Measurements from ENCODE around the gene BACE2.

Gene BACE2

GRCh38 chr21:41139951-41140350 lies 28.0 kb upstream of the BACE2 start:
- Mint-ChIP-seq H3K27me3 (peaks cover 7% of the 10 kb centered on the region), H3K27ac (no peak overlapping the region), H3K9me3 (no peaks in the 10 kb centered on the region), H3K4me3 (no peak overlapping the region), H3K36me3 (ENCODE audit: low read depth) (no peaks in the 10 kb centered on the region), H3K4me1 (no peaks in the 10 kb centered on the region)
- no peak for ATAC-seq
- DNase-seq, result no peak

DNA sequence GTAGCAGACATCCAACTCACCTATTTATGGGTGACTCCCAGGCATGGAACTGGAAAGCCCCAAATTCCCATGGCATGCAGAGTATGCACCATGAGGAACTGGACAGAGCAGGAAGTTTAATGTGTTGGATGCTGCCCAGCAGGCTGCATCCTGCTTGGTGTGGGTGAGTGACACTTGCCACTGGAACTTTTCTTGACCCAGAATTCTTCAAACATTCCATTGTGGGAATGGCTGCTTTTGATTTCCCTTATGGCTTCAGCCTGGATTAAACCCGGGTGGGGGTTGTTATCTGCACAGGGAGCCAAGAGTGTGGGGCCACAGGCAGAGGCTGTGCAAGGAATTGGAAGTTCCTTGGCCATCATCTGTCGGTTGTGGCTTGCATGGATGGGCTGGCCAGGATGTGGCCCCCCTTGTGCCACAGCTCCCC lies 26.9 kb upstream of the BACE2 start:
- Mint-ChIP-seq H3K9me3 (no peaks in the 10 kb centered on the region), H3K4me1 (no peaks in the 10 kb centered on the region), H3K27ac (no peak overlapping the region), H3K27me3 (peaks cover 2% of the 10 kb centered on the region), H3K4me3 (no peak overlapping the region), H3K36me3 (ENCODE audit: low read depth) (no peaks in the 10 kb centered on the region)
- no peak for DNase-seq
- no peak for ATAC-seq

DNA sequence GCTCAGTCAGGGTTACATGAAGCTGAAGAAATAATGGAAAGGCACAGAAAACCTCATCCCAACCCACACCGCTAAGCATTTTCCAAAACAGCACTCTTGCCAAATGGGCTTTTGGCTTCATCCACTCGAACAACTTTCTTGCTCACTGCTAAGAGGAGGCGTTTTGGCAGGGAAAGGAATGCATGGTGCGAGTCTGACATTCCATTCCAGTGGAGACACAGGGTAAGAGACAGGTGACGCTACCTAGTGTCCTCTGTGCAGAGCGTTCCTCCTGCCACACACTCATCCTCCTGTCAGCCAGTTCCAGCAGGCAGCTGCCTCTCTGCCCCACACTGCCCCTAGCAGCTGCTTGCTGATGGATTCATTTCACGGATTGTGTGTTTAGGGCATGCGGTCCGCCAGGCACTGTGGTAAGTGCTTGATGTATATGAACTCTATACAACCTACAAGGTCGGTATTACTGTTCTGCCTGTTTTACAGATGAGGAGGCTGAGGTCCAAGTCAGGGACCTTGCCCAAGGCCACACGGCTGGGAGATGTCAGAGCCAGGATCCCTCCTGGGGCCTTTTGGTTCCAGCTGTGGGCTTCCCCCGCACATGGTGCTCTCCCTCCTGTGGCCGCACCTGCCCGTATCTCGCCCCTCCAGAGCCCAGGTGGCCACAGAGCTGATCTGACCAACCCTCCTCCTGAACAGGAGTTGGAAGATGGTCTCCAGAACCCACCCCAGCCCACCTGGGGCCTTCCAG lies 25.7 kb upstream of the BACE2 start:
- H3K36me3 Mint-ChIP-seq (ENCODE audit: low read depth), result no peaks in the 10 kb centered on the region
- H3K4me3 Mint-ChIP-seq, result no peak overlapping the region
- no peak for DNase-seq
- H3K4me1 Mint-ChIP-seq, result no peaks in the 10 kb centered on the region
- no peak for ATAC-seq
- H3K9me3 Mint-ChIP-seq, result no peaks in the 10 kb centered on the region
- H3K27ac Mint-ChIP-seq, result no peak overlapping the region
- peaks cover 5% of the 10 kb centered on the region for H3K27me3 Mint-ChIP-seq

DNA sequence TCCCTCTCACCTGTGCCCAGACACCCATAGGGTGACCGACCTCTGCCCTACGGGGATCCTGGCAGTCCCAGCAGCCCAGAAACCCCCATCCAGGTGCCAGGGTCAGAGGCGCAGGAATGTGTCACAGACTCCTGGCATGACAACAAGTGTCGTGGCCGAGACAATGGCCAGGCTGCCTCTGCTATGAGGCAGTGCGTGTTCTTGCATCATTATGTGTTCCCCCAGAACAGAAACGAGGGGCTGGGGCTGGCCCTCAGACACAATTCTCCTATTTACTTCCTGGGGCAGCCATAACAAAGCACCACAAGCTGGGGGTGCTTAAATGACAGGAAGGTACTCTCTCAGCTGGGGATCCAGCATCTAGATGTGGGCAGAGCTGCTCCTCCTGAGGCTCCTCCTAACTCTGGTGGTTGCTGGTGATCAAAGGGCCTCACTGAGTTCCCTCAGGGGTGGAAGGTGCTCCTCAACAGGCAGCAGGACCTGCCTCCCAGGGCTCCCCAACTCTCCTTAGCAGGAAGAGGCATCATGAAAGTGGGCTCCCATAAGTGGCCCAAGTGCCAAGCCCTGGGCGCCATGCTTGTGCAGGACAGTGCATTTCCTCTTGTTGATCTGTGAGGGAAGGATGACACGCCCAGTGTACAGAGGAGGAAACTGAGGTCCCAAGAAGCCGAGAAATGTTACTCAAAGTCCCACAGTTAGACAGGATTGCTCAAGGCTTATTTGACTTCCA lies 24.2 kb upstream of the BACE2 start:
- no peak overlapping the region for H3K4me3 Mint-ChIP-seq
- peaks cover 5% of the 10 kb centered on the region for H3K27me3 Mint-ChIP-seq
- H3K27ac Mint-ChIP-seq, result no peak overlapping the region
- H3K36me3 Mint-ChIP-seq (ENCODE audit: low read depth), result no peaks in the 10 kb centered on the region
- ATAC-seq (no peak), DNase-seq (no peak)
- no peaks in the 10 kb centered on the region for H3K4me1 Mint-ChIP-seq
- H3K9me3 Mint-ChIP-seq, result no peaks in the 10 kb centered on the region

- Mint-ChIP-seq H3K4me1 (no peaks in the 10 kb centered on the region), H3K27me3 (peaks cover 3% of the 10 kb centered on the region), H3K9me3 (no peaks in the 10 kb centered on the region), H3K36me3 (ENCODE audit: low read depth) (no peaks in the 10 kb centered on the region), H3K4me3 (no peak overlapping the region), H3K27ac (no peak overlapping the region)
- DNase-seq, result no peak
- ATAC-seq, result no peak
These were observed 20.6 kb upstream of the BACE2 start for GRCh38 chr21:41147096-41147978.

- Mint-ChIP-seq H3K4me3 (no peak overlapping the region), H3K9me3 (no peaks in the 10 kb centered on the region)
- ATAC-seq, result no peak
These were observed 20.0 kb upstream of the BACE2 start for GRCh38 chr21:41147979-41148355.

GRCh38 chr21:41148798-41149197 lies 19.2 kb upstream of the BACE2 start:
- peaks cover 6% of the 10 kb centered on the region for H3K27me3 Mint-ChIP-seq
- H3K36me3 Mint-ChIP-seq (ENCODE audit: low read depth), result no peaks in the 10 kb centered on the region
- ATAC-seq (no peak), DNase-seq (no peak)
- H3K9me3 Mint-ChIP-seq, result no peaks in the 10 kb centered on the region
- H3K4me3 Mint-ChIP-seq, result no peak overlapping the region
- no peak overlapping the region for H3K27ac Mint-ChIP-seq
- H3K4me1 Mint-ChIP-seq, result no peaks in the 10 kb centered on the region

More at GRCh38 chr21:41147979-41148355, 20.0 kb upstream of the BACE2 start:
- no peak overlapping the region for H3K27ac Mint-ChIP-seq
- no peak for DNase-seq
- H3K4me1 Mint-ChIP-seq, result no peaks in the 10 kb centered on the region
- H3K36me3 Mint-ChIP-seq (ENCODE audit: low read depth), result no peaks in the 10 kb centered on the region
- peaks cover 3% of the 10 kb centered on the region for H3K27me3 Mint-ChIP-seq

GRCh38 chr21:41149199-41149598 lies 18.8 kb upstream of the BACE2 start:
- no peak for DNase-seq
- Mint-ChIP-seq H3K27me3 (peaks cover 9% of the 10 kb centered on the region), H3K9me3 (no peaks in the 10 kb centered on the region), H3K36me3 (ENCODE audit: low read depth) (no peaks in the 10 kb centered on the region), H3K4me3 (no peak overlapping the region), H3K4me1 (no peaks in the 10 kb centered on the region), H3K27ac (no peak overlapping the region)
- no peak for ATAC-seq

DNA sequence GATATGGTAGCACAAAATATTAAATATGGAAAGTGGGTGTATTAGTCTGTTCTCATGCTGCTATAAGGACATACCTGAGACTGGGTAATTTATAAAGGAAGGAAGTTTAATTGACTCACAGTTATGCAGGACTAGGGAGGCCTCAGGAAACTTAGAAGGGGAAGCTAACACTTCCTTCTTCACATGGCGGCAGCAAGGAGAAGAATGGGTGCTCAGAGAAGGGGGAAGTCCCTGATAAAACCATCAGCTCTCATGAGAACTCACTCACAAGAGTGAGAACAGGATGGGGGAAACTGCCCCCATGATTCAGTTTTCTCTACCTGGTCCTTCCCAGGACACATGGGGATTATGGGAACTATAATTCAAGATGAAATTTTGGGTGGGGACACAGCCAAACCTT lies 15.8 kb upstream of the BACE2 start:
- no peak for ATAC-seq
- H3K9me3 Mint-ChIP-seq, result no peaks in the 10 kb centered on the region
- H3K36me3 Mint-ChIP-seq (ENCODE audit: low read depth), result no peaks in the 10 kb centered on the region
- H3K27ac Mint-ChIP-seq, result no peak overlapping the region
- no peaks in the 10 kb centered on the region for H3K4me1 Mint-ChIP-seq
- DNase-seq, result no peak
- no peak overlapping the region for H3K4me3 Mint-ChIP-seq
- H3K27me3 Mint-ChIP-seq, result peaks cover 15% of the 10 kb centered on the region

- ATAC-seq, result no peak
- Mint-ChIP-seq H3K27me3 (peaks cover 15% of the 10 kb centered on the region), H3K4me3 (no peak overlapping the region), H3K36me3 (ENCODE audit: low read depth) (no peaks in the 10 kb centered on the region), H3K27ac (no peak overlapping the region), H3K4me1 (no peaks in the 10 kb centered on the region), H3K9me3 (peaks cover 4% of the 10 kb centered on the region)
- no peak for DNase-seq
These were observed 14.5 kb upstream of the BACE2 start for GRCh38 chr21:41153443-41153842.

DNA sequence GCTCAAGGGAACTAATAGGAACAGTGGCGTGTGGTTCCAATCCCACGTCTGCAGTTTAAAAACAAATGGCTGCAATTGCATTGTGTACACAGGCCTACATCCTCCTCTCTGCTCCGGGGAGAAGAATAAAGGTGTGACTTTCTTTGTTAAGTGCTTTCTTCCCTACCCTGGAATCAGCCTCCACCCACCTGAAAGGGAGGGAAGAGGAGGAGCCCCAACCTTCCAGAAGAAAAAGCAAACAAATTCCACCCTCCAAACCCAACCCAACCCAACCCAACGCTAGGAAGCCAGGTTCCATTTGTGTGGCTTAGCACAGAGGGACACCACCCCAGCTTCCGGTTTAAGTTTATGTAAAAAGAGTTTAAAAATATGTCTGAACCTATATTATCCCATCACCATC lies 11.8 kb upstream of the BACE2 start:
- H3K4me1 Mint-ChIP-seq, result no peaks in the 10 kb centered on the region
- H3K27me3 Mint-ChIP-seq, result peaks cover 17% of the 10 kb centered on the region
- H3K9me3 Mint-ChIP-seq, result peaks cover 7% of the 10 kb centered on the region
- ATAC-seq, result no peak
- H3K27ac Mint-ChIP-seq, result no peak overlapping the region
- no peaks in the 10 kb centered on the region for H3K36me3 Mint-ChIP-seq (ENCODE audit: low read depth)
- no peak overlapping the region for H3K4me3 Mint-ChIP-seq
- DNase-seq, result no peak

- DNase-seq (no peak), ATAC-seq (no peak)
- Mint-ChIP-seq H3K27ac (no peak overlapping the region), H3K4me3 (no peak overlapping the region), H3K9me3 (peaks cover 7% of the 10 kb centered on the region), H3K27me3 (peaks cover 17% of the 10 kb centered on the region), H3K4me1 (no peaks in the 10 kb centered on the region), H3K36me3 (ENCODE audit: low read depth) (no peaks in the 10 kb centered on the region)
These were observed 9.9 kb upstream of the BACE2 start for GRCh38 chr21:41158026-41158425.

- Mint-ChIP-seq H3K27ac (no peak overlapping the region), H3K4me1 (no peaks in the 10 kb centered on the region), H3K9me3 (peaks cover 7% of the 10 kb centered on the region), H3K27me3 (peaks cover 12% of the 10 kb centered on the region), H3K4me3 (no peak overlapping the region), H3K36me3 (ENCODE audit: low read depth) (no peaks in the 10 kb centered on the region)
- no peak for DNase-seq
- no peak for ATAC-seq
These were observed 7.9 kb upstream of the BACE2 start for GRCh38 chr21:41160036-41160435.

DNA sequence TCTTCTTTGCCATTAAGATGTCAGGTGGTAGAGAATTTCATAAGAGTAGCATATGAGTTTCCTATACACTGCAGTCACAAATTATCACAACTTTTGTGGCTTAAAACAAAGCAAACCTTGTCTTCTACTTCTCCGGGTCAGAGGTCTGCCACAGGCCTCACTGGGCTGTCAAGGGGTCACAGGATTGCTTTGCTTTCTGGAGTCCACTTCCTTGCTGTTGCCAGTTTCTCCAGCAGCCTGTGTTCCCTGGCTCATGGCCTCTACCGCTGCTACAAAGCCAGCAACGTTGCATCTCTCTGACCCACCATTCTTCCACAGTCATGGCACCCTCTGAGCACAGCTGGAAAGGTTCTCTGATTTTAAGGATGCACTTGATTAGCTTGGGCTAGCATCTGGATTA lies 6.5 kb upstream of the BACE2 start:
- H3K36me3 Mint-ChIP-seq (ENCODE audit: low read depth), result no peaks in the 10 kb centered on the region
- ATAC-seq, result no peak
- no peaks in the 10 kb centered on the region for H3K4me1 Mint-ChIP-seq
- DNase-seq, result no peak
- peaks cover 7% of the 10 kb centered on the region for H3K9me3 Mint-ChIP-seq
- H3K27ac Mint-ChIP-seq, result no peak overlapping the region
- H3K4me3 Mint-ChIP-seq, result no peak overlapping the region
- peaks cover 22% of the 10 kb centered on the region for H3K27me3 Mint-ChIP-seq

GRCh38 chr21:41162096-41162495 lies 5.9 kb upstream of the BACE2 start:
- DNase-seq, result no peak
- Mint-ChIP-seq H3K4me1 (no peaks in the 10 kb centered on the region), H3K9me3 (peaks cover 7% of the 10 kb centered on the region), H3K27ac (no peak overlapping the region), H3K27me3 (peaks cover 27% of the 10 kb centered on the region), H3K36me3 (ENCODE audit: low read depth) (no peaks in the 10 kb centered on the region), H3K4me3 (no peak overlapping the region)
- ATAC-seq, result no peak
